Measurements from ENCODE around the gene SLC12A3.

SLC12A3 gene

DNA sequence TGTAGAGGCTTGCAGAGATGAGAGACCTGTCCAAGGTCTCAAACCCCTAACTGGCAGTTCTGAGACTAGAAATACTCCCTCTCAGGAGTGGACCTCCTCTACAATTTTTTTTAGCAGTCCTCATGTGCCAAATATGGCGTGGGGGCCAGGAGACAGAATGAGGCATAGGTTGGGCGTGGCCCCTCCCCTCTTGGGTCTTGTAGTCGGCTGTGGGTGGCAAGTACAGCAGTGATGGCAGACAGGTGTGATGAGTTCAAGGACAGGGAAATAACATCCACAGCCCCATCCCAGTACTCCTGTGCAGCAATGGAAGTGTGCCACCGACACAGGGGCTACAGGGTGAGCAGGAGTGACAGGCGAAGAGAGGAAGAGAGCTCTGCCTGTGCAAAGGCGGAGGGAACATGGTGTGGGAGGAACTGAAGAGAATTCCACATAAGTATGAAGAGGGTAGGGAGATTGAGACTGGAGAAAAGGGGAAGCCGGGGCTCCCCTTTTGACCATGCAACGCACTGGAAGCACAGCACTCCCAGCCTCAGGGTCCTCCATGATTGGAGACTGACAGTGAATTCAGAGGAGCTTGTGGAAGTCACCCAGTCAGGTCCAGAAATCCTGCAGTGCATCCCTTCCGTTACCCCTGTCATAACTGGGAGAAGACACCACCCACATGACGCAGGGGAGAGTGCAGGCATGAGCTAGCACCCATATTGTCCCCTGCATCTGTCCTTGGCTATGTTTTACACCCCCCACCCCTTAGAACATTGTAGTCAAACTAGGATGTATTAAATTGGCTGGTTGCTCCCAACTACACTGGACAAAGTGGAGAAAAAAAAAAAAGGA is 82.0 kb downstream of the SLC12A3 start:
- FAIRE-seq: no peak

GRCh38 chr16:56947604-56947995 is 82.6 kb downstream of the SLC12A3 start:
- no peak for FAIRE-seq

GRCh38 chr16:56948234-56948633 is 83.2 kb downstream of the SLC12A3 start:
- no peak for FAIRE-seq

DNA sequence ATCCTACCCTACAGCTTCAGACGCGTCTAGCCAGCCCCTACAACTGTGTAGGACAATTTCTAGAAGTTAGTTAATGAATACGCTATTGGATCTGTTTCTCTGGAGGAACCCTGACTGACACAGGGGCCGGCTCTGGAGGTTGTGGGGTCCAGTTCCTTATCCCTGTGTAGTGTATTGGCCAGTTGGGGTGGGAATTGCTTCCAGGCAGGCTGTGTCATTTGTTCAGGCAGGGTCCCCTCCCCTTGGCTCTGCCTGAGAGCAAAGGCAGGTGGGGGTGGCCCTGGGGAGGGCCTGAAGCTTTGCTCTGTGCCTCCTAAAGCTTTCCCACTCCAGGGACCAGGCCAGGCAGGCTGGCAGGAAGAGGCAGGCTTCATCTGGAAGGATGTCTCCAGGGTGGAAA is 85.0 kb downstream of the SLC12A3 start:
- no peak for FAIRE-seq

DNA sequence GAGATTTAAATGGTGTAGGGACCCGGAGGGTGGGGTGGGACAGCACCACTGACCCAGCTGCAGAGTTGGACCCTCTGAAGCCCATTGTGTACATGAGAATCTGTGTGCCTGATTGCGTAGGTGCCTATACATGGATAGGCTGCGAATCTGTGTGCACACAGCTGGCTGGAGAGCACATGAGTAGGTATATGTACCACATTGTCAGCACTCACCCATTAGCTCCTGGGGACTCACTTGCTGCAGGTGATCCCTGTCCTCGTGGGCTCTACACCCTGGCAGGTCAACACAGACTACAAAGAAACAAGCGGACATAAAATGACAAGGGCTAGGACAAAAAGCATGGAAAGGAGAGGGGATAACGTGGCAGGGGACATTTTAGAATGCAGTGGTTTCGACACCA is 85.4 kb downstream of the SLC12A3 start:
- FAIRE-seq: no peak

DNA sequence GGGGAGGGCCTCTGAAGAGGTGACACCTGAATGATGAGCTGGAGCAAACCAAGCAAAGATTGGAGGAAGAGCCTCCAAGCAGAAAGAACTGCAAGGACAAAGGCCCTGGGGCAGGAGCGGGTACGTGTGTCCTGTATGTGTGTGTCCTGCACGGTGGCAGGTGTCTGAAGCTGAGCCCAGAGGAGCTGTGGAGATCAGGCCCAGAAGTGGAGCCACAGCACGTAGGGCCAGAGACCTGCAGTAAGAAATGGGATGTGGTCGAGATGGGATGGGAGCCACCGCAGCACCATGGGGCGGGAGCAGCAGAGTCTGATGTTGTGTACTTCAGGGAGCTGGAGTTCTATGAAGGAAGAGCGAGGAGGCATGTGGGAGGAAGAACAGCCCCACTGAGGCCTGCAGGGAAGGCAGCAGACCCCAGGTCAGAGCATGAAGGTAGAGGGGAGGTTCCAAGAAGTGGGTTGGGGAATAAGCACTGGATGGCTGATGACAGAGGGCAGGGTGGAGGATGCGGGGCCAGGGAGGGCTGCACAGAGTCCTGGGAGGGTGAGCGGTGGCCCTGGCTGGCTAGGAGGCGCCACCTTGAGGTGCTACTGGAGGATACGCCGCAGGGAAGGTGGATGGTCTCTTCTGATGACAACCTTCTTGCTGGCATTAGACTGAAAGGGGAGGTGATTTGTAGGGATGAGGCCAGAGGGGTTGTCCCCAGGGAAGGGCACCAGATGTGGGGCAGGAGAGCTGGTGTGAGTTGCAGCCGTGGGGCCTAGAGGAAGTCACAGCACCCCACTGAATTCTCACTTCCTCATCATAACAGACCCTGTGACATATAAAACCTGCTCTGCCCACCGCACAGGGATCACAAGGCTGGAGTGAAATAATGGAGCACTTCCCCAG is 86.1 kb downstream of the SLC12A3 start:
- no peak for FAIRE-seq

GRCh38 chr16:56953006-56953405 is 88.0 kb downstream of the SLC12A3 start:
- no peak for FAIRE-seq

DNA sequence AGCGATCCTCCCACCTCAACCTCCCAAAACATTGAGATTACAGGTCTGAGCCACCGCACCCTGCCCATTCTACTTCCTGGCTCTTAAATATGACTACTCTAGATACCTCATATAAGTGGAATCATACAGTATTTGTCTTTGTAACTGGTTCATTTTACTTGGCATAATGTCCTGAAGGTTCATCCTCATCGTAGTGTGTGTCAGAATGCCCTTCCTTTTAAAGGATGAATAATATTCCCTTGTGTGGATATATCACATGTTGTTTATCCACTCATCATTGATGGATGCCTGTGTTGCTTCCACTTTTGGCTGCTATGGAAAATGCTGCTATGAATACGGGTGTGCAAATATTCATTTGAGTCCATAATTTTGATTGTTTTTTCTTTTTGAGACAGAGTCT is 91.1 kb downstream of the SLC12A3 start:
- FAIRE-seq: no peak

DNA sequence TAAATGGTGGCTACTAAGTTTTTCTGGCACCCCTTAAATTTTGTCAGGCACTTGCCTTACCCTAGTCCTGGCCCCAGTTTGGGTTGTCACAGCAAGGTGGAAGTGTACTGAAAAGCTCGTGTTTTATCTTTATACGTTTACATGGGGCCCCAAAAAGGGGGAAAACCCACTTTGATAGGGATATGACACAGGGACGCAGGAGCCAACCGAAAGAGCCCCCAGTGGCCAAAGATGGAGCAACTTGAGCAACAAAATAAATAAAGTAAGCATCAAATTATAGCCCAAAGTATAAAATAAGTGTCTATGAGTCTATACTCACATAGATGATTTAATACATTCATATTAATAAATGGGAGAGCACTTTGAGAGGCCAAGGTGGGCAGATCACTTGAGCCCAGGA is 91.7 kb downstream of the SLC12A3 start:
- no peak for FAIRE-seq

DNA sequence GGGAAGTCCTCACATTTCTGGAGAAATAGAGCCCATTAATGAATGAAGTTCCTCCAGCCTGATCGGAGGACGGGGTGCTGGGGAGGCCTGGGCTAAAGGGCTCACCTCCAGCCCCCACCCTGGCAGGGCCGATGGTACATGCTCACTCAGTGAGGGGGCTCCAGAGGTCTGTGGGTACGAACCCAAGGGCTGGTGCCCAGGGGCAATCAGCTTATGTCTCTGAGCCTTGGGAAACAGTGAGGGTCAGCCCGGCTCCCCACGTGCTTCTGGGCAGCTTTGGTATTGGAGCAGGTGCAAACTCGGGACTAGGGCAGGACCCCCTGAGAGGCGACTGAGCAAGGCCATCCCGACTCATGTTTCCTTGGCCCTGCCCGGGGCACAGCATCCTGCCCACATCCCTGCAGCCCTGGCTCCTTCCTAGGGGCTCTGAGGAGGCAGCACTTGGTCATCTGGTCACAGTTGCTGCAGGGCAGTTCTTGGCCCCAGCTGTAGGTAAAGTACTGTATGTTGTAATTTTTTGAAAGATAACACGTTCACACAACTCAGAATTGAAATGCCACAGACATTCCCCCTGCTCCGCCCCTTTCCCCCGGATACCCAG is 95.8 kb downstream of the SLC12A3 start:
- FAIRE-seq: no peak

- no peak for FAIRE-seq
Observed at GRCh38 chr16:56961386-56961785, 96.4 kb downstream of the SLC12A3 start.

GRCh38 chr16:56961851-56962281 is 96.9 kb downstream of the SLC12A3 start, which contains the start of gene CETP:
Gene CETP (plus strand): TSS chr16:56961950. CDS start chr16:56961980, 30 bp downstream.
- no peak for FAIRE-seq

DNA sequence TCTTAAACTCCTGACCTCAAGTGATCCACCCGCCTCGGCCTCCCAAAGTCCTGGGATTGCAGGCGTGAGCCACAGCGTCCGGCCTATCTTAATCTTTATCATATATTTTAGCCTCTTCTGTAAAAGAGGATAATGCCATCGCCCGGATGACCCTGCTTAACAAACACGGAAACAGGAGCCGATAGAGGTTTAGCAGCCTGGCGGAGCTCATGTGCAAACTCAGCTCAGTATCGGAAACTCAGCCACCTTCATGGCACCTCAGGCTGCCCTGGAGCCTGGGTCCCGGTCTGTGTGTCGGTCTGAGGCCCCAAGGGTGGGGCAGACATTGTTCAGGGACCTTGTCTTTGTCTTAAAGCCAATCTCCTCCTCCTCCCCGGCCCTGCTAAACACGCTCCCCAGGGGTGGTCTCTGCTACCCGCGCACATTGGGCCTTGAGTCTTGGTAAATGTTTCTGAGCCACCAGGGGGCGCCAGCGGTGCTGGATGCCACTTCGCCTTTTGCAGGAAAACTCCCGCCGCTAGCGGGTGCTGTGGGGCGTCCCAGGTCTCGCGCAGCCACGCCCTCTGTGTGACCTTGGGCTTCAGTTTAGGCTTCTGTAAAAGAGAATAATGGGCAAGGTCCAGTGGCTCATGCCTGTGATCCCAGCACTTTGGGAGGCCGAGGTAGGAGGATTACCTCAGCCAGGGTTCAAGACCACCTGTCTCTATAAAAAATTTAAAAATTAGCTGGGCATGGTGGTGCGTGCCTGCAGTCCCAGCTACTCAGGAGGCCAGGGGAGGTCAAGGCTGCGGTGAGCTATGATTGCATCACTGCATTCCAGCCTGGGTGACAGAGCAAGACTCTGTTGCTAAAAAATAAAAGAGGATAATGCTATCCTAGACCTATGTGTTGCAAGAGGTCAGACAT is 99.5 kb downstream of the SLC12A3 start:
- no peak for FAIRE-seq

Data from islet of Langerhans (tissue), 1 donor.